Stimulated activated CD8-positive, alpha-beta memory T cell treated with anti-CD3 and anti-CD28 coated beads, Interleukin-12 subunit alpha, Interleukin-12 subunit beta, amount 100 ng/mL, for 4 hours (primary cell): ENCODE results near the gene VPS11.
"Not testable (repeated sequence)": the region's sequence is repeated elsewhere in the genome, so short reads cannot be mapped to it uniquely, and the experiment has no call there.

ENCODE experiments used
- DNase-seq: peaks from one replicate; pipeline ENCODE4 v3.0.0-alpha.2; 2020; ENCODE audit warnings: low read depth

The VPS11 gene

GRCh38 chr11:119103161-119103664 lies 35.6 kb downstream of the VPS11 start:
- not testable (repeated sequence) for DNase-seq

- DNase-seq, result no peak
Measured at GRCh38 chr11:119103793-119104192, 36.2 kb downstream of the VPS11 start.

GRCh38 chr11:119106564-119107537 lies 39.2 kb downstream of the VPS11 start, which contains the start of gene C2CD2L:
Gene C2CD2L (plus strand): TSS chr11:119107344. CDS start chr11:119107742, 398 bp downstream.
- peak; percentile 82 for DNase-seq

DNA sequence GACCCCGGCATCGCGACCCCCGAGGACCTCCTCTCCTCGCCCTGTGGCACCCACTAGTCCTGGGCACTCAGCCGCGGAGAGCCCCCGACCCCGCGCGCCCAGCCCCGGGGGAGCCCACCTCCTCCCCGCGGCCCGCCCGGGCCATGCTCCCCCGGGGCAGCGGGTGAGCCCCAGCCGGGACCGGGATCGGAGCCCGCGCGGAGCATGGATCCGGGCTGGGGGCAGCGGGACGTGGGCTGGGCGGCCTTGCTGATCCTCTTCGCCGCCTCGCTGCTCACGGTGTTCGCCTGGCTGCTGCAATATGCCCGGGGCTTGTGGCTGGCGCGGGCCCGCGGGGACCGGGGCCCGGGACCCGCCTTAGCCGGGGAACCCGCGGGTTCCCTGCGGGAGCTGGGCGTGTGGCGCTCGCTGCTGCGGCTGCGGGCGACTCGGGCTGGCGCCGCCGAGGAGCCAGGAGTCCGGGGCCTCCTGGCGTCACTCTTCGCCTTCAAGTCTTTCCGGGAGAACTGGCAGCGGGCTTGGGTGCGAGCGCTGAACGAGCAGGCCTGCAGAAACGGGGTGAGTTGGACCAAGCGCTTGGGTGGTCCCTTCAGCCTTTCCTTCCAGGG lies 40.0 kb downstream of the VPS11 start:
- DNase-seq, result no peak

DNA sequence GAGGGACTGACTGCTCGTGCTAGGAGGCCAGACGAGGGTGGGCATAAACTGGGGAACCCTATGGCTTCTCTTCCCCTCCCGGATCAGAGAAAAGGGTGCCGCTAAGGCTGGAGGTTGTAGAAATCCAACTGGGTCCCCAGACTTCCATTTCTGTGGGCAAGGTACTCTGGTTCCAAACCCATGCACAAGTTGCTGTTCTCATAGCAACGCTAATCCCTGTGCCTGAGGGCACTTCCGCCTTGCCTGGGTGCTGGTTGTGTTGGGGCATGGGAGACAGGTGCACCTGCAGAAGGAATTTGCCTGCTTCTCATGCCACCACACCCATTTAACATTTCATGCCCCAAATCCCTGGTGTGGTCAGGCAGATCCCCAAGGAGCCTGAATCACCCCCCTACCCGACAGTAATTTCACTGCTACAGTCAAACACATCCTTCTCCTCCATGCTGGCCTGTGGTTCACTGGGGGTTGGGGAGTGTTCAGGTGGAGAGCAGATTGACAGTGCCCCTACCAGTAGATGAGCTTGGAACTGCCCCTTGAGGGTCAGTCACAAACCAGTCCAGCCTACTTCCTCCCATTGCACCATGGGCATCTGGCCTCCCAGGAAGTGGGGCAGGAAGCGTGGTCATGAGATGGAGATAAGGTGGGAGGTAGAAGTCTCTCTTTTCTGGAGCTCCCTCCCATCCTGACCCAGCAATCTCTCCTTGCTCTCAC lies 40.7 kb downstream of the VPS11 start:
- DNase-seq, result no peak

GRCh38 chr11:119108857-119109221 lies 41.2 kb downstream of the VPS11 start:
- no peak for DNase-seq

DNA sequence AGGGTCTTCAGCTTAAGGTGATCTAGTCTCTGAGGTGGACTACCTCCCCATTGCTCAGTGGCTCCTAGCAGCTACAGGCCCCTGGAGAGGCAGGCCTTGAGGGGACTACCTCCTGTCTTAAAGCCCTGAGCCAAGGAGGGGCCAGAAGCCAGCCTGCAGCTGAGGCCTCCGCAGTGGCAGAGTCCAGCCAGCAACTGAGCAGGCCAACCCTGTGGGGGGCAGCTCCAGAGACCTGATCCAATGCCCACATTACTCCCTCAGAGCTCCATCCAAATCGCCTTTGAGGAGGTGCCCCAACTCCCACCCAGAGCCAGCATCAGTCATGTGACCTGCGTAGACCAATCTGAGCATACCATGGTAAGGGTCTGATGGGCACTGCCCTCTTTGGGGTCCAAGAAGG lies 42.2 kb downstream of the VPS11 start:
- DNase-seq, result no peak

- no peak for DNase-seq
Measured at GRCh38 chr11:119110439-119110838, 42.8 kb downstream of the VPS11 start.

DNA sequence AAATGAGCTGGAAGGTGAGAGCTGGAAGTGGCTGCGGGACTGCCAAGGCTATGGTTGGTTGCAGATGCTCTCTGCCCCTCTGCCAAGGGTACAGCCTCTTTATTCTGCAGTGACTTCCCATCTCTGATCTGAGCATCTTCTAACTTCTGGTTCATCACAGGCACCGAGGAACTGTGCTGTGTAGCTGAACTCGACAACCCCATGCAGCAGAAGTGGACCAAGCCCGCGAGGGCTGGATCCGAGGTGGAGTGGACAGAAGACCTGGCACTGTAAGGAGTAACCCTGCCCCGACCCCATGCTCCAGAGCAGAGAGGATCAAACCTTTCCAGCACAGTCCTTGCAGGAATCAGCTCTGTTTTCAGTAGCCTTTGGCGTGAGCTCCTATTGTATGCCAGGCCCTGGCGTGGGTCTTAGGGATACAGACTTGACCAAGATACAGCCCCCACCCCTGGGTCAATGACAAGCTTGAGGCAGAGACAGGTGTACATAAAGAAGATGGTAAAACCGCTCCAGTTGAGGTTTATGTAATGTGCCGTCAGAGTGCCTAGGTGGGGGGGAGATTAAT lies 43.8 kb downstream of the VPS11 start:
- DNase-seq, result no peak

DNA sequence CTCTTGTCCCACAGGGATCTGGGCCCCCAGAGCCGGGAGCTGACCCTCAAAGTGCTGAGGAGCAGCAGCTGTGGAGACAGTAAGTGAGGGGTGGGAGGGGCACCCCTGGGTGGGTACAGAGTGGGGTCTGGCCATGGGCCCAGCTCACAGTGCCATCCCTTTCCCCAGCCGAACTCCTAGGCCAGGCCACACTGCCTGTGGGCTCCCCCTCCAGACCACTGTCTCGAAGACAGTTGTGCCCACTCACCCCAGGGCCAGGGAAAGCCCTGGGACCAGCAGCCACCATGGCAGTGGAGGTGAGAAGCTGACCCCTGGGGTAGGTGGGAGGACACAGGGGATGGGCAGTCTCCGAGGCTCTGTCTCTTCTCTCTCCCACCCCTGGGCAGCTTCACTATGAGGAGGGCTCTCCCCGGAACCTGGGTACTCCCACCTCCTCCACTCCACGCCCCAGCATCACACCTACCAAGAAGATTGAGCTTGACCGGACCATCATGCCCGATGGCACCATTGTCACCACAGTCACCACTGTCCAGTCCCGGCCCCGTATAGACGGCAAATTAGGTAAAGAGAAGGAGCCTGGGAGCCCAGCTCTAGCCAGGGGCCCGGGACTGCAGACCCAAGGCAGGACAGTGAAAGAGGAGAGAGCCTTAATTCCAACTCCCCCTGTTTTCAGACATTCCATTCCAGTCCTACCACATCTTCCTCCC lies 44.8 kb downstream of the VPS11 start:
- no peak for DNase-seq

GRCh38 chr11:119113716-119114115 lies 46.1 kb downstream of the VPS11 start:
- DNase-seq, result no peak

GRCh38 chr11:119114351-119114750 lies 46.7 kb downstream of the VPS11 start:
- no peak for DNase-seq

GRCh38 chr11:119115484-119116234 lies 48.0 kb downstream of the VPS11 start:
- DNase-seq, result no peak

DNA sequence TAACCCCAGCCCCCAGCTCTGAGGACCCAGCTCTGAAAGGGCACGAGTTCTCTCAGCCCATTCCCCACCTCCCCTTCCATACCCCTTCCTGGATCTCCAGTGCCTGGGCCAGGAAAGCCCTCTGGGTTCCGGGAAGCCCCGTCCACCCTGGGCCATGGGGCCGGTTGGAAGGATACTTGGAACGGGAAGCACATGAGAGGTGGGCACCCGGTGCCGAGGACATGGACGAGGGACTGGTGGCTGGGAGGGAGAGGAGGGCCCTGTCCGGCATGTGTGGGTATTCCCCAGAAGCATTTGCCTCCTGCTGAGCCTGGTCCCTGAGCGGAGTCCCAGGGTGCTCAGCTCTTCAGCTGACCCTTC lies 48.6 kb downstream of the VPS11 start:
- DNase-seq, result no peak

- no peak for DNase-seq
Measured at GRCh38 chr11:119116601-119117000, 49.0 kb downstream of the VPS11 start.

DNA sequence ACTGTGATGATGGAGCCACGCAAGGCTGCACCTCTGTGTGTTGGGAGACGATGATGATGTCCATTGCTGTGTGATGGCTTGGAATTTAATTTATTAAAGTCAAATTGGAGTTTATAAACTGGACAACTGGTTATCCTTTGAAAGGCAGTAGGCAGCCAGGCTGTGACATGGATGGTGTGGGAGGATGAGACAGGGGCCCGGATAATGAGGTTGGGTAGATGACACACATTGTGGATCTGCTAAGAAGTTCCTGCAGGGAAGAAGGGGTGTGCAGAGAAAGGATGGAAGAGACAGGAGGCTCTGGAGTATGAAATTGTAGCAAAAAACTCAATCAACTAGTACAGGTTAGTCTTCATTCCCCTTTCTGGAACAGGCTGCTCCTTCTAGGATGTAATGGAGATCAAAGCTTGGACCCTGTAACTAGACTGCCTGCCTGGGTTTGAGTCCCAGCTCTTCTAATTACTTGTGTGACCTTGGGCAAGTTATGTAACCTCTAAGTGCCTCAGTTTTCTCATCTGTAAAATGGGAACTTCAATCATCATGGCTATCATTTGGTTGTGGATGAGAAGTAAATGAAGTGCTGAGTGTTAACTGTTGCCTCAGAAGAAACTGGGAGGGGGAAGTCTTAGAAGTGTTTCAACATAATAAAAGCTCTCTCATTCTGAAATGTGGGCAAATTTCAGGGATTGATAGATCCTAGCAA lies 49.5 kb downstream of the VPS11 start:
- DNase-seq, result no peak

- DNase-seq, result no peak
Measured at GRCh38 chr11:119118227-119118626, 50.6 kb downstream of the VPS11 start.

GRCh38 chr11:119118946-119119345 lies 51.3 kb downstream of the VPS11 start:
- DNase-seq, result no peak

GRCh38 chr11:119120639-119121007 lies 53.0 kb downstream of the VPS11 start:
- DNase-seq, result no peak
